GM12878 (cell line): ENCODE results near the gene VPS54. TPM values are rescaled to one million over a fixed set of nuclear protein-coding genes. Genes with fewer than 3 reads are reported as not detected.

Source experiments
- ATF2 ChIP-seq: IDR thresholded peaks from 2 replicates; pipeline ENCODE4 v1.6.1; 2012; ENCODE audit warnings: low read length, inconsistent platforms
- BCL3 ChIP-seq: IDR thresholded peaks from 2 replicates; pipeline ENCODE4 v1.6.1; 2011; ENCODE audit warnings: borderline replicate concordance, low read depth, mild to moderate bottlenecking, moderate library complexity, low read length; ENCODE audit not compliant: insufficient read depth, poor library complexity, severe bottlenecking
- BMI1 ChIP-seq: fragments of 450-650 bp; IDR thresholded peaks from 2 replicates; pipeline ENCODE4 v1.6.1; 2016; ENCODE audit warnings: mild to moderate bottlenecking, moderate library complexity, borderline replicate concordance
- CHD2 ChIP-seq: IDR thresholded peaks from 2 replicates; pipeline ENCODE4 v1.6.1; 2011; ENCODE audit warnings: low read depth, low read length, improper control_type of control experiment, borderline replicate concordance
- DPF2 ChIP-seq: fragments of 450-650 bp; IDR thresholded peaks from 2 replicates; pipeline ENCODE4 v1.6.1; 2017; ENCODE audit warnings: mild to moderate bottlenecking
- FOXM1 ChIP-seq: IDR thresholded peaks from 2 replicates; pipeline ENCODE4 v1.6.1; 2012; ENCODE audit warnings: low read depth, mild to moderate bottlenecking, inconsistent platforms, low read length, moderate library complexity
- HCFC1 ChIP-seq: fragments of 150-350 bp; IDR thresholded peaks from 2 replicates; pipeline ENCODE4 v1.6.1; 2014; ENCODE audit warnings: low read length
- IRF3 ChIP-seq: fragments of 450-650 bp; IDR thresholded peaks from 2 replicates; pipeline ENCODE4 v1.6.1; 2014; ENCODE audit warnings: mild to moderate bottlenecking
- MLLT1 ChIP-seq: fragments of 450-650 bp; IDR thresholded peaks from 2 replicates; pipeline ENCODE4 v1.6.1; 2016; ENCODE audit warnings: mild to moderate bottlenecking
- NFIC ChIP-seq: IDR thresholded peaks from 2 replicates; pipeline ENCODE4 v1.6.1; 2012; ENCODE audit warnings: low read depth, mild to moderate bottlenecking, inconsistent platforms, low read length, moderate library complexity
- NR2C1 ChIP-seq: fragments of 450-650 bp; IDR thresholded peaks from 2 replicates; pipeline ENCODE4 v1.6.1; 2017; ENCODE audit warnings: antibody characterized with exemption, mild to moderate bottlenecking, moderate library complexity
- NR2F1 ChIP-seq: fragments of 450-650 bp; conservative IDR thresholded peaks from 2 replicates; pipeline ENCODE4 v1.6.1; 2017; ENCODE audit warnings: mild to moderate bottlenecking
- PKNOX1 ChIP-seq: fragments of 450-650 bp; IDR thresholded peaks from 2 replicates; pipeline ENCODE4 v1.6.1; 2016; ENCODE audit warnings: mild to moderate bottlenecking
- POLR2A ChIP-seq: IDR thresholded peaks from 2 replicates; pipeline ENCODE4 v1.6.1; 2011; ENCODE audit warnings: low read depth, mild to moderate bottlenecking, low read length
- SMAD5 ChIP-seq: IDR thresholded peaks from 2 replicates; pipeline ENCODE4 v1.6.1; 2016; ENCODE audit warnings: antibody characterized with exemption, low read depth
- SMC3 ChIP-seq: IDR thresholded peaks from 2 replicates; pipeline ENCODE4 v1.6.1; 2011; ENCODE audit warnings: low read length, improper control_type of control experiment, borderline replicate concordance
- USF2 ChIP-seq: IDR thresholded peaks from 2 replicates; pipeline ENCODE4 v1.6.1; 2011; ENCODE audit warnings: low read depth, low read length, improper control_type of control experiment, borderline replicate concordance
- ZBTB40 ChIP-seq: fragments of 450-650 bp; IDR thresholded peaks from 2 replicates; pipeline ENCODE4 v1.6.1; 2016; ENCODE audit warnings: mild to moderate bottlenecking, moderate library complexity, borderline replicate concordance
- polyA plus RNA-seq, 11 experiments: library from polyadenylated mRNA; depleted of rRNA in 4 of 11; unstranded in 6 of 11; stranded (reverse) in 5 of 11; fragments of >200 nt; fragmentation: Nextera tagmentation in 4 of 11; fragmentation: Illumina TruSeq in 1 of 11; extraction: Ambion mirVana in 4 of 11; extraction: Trizol in 1 of 11; gene quantifications; 1 replicate in 1 of 11; 2 replicates in 10 of 11; pipeline versions ENCODE4 v1.2.1 to v1.2.3, GENCODE V29; 2011 to 2016; ENCODE audit warnings: inconsistent platforms in 2 of 11, missing spikeins in 2 of 11, low read depth in 1 of 11
- total RNA-seq, 4 experiments: library from RNA; depleted of rRNA in 3 of 4; stranded (reverse); fragments of >200 nt in 3 of 4; fragmentation: Illumina TruSeq in 1 of 4; extraction: Trizol in 1 of 4; gene quantifications; 2 replicates each; pipeline versions ENCODE4 v1.2.1 to v1.2.3, GENCODE V29; 2013 to 2021

Gene VPS54
- total and polyA plus RNA-seq, 10 of the 15 experiments (the other 5 are each of a cell fraction or from before 2014, with no cell fraction given), result 1.6 to 16.2 (median 9.3) TPM

- no peak for TF ChIP-seq ZBTB40
- TF ChIP-seq USF2, result no peak
- TF ChIP-seq PKNOX1, result no peak
- 0 out of 2 replicates have a peak, but pooled peaks have one; percentile 62 for TF ChIP-seq DPF2
- no peak for TF ChIP-seq BCL3
- peak; percentile 89 for TF ChIP-seq POLR2A
- no peak for TF ChIP-seq BMI1
- TF ChIP-seq CHD2, result no peak
- no peak for TF ChIP-seq IRF3
- no peak for TF ChIP-seq SMAD5
- TF ChIP-seq NFIC, result no peak
- no peak for TF ChIP-seq FOXM1
- TF ChIP-seq NR2C1, result peak; percentile 88
- TF ChIP-seq NR2F1, result peak; percentile 91
- TF ChIP-seq ATF2, result no peak
- no peak for TF ChIP-seq SMC3
- no peak for TF ChIP-seq MLLT1
- TF ChIP-seq HCFC1, result no peak
Observed at GRCh38 chr2:64019083-64019974, at the start of gene VPS54 (continued).
